Ishikawa (cell line): ENCODE results near the gene SRSF1.

Source experiments
- CEBPB ChIP-seq: IDR thresholded peaks from 2 replicates; pipeline ENCODE4 v1.6.1; 2012
- CREB1 ChIP-seq: IDR thresholded peaks from 2 replicates; pipeline ENCODE4 v1.6.1; 2012; ENCODE audit warnings: low read depth
- EGR1 ChIP-seq: IDR thresholded peaks from 2 replicates; pipeline ENCODE4 v1.6.1; 2012
- EP300 ChIP-seq: IDR thresholded peaks from 2 replicates; pipeline ENCODE4 v1.6.1; 2012; ENCODE audit warnings: borderline replicate concordance
- FOXM1 ChIP-seq: IDR thresholded peaks from 2 replicates; pipeline ENCODE4 v1.6.1; 2012; ENCODE audit warnings: low read depth, borderline replicate concordance
- NFIC ChIP-seq: IDR thresholded peaks from 2 replicates; pipeline ENCODE4 v1.6.1; 2012
- RAD21 ChIP-seq: IDR thresholded peaks from 2 replicates; pipeline ENCODE4 v1.6.1; 2012; ENCODE audit warnings: low read depth
- TAF1 ChIP-seq: IDR thresholded peaks from 2 replicates; pipeline ENCODE4 v1.6.1; 2012; ENCODE audit warnings: low read depth, mild to moderate bottlenecking
- TCF12 ChIP-seq: IDR thresholded peaks from 2 replicates; pipeline ENCODE4 v1.6.1; 2012; ENCODE audit warnings: low read depth
- TEAD4 ChIP-seq: IDR thresholded peaks from 2 replicates; pipeline ENCODE4 v1.6.1; 2012
- YY1 ChIP-seq: IDR thresholded peaks from 2 replicates; pipeline ENCODE4 v1.6.1; 2012; ENCODE audit warnings: low read depth
- ZBTB7A ChIP-seq: IDR thresholded peaks from 2 replicates; pipeline ENCODE4 v1.6.1; 2012; ENCODE audit warnings: low read depth
- TF ChIP-seq, protein P1 (sequence below): IDR thresholded peaks from 2 replicates; pipeline ENCODE4 v1.6.1; 2012
- TF ChIP-seq, protein P2 (sequence below): IDR thresholded peaks from 2 replicates; pipeline ENCODE4 v1.6.1; 2012
- TF ChIP-seq, protein P3 (sequence below): IDR thresholded peaks from 2 replicates; pipeline ENCODE4 v1.6.1; 2012; ENCODE audit warnings: low read depth, mild to moderate bottlenecking

The SRSF1 gene

DNA sequence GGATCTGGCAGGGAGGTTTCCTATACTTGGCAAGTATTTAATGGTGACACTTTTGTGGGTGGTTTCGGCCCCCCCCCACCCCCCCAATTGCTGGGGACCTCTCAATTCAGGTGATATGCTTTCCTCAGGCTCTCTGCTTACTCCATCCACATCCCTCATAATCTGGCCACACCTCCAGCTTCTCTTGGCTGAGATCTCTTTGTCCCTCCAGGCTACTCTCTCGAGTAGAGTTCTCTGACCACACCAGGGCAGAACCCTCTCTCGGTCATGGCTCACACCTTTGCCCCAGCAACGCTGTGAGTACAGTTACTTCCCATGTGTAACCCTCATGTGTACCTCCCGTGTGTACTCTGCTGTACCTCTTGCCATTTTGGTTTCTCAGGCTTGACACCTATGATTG is 34.1 kb upstream of the SRSF1 start:
- TF ChIP-seq RAD21 (no peak), CEBPB (no peak), FOXM1 (no peak), TAF1 (no peak), TEAD4 (no peak), EGR1 (no peak), TCF12 (no peak), ZBTB7A (no peak), YY1 (no peak)
- TF ChIP-seq, protein P1, sequence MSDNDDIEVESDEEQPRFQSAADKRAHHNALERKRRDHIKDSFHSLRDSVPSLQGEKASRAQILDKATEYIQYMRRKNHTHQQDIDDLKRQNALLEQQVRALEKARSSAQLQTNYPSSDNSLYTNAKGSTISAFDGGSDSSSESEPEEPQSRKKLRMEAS: no peak
- TF ChIP-seq, protein P2, sequence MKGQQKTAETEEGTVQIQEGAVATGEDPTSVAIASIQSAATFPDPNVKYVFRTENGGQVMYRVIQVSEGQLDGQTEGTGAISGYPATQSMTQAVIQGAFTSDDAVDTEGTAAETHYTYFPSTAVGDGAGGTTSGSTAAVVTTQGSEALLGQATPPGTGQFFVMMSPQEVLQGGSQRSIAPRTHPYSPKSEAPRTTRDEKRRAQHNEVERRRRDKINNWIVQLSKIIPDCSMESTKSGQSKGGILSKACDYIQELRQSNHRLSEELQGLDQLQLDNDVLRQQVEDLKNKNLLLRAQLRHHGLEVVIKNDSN: no peak
- TF ChIP-seq, protein P3, sequence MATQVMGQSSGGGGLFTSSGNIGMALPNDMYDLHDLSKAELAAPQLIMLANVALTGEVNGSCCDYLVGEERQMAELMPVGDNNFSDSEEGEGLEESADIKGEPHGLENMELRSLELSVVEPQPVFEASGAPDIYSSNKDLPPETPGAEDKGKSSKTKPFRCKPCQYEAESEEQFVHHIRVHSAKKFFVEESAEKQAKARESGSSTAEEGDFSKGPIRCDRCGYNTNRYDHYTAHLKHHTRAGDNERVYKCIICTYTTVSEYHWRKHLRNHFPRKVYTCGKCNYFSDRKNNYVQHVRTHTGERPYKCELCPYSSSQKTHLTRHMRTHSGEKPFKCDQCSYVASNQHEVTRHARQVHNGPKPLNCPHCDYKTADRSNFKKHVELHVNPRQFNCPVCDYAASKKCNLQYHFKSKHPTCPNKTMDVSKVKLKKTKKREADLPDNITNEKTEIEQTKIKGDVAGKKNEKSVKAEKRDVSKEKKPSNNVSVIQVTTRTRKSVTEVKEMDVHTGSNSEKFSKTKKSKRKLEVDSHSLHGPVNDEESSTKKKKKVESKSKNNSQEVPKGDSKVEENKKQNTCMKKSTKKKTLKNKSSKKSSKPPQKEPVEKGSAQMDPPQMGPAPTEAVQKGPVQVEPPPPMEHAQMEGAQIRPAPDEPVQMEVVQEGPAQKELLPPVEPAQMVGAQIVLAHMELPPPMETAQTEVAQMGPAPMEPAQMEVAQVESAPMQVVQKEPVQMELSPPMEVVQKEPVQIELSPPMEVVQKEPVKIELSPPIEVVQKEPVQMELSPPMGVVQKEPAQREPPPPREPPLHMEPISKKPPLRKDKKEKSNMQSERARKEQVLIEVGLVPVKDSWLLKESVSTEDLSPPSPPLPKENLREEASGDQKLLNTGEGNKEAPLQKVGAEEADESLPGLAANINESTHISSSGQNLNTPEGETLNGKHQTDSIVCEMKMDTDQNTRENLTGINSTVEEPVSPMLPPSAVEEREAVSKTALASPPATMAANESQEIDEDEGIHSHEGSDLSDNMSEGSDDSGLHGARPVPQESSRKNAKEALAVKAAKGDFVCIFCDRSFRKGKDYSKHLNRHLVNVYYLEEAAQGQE: no peak

DNA sequence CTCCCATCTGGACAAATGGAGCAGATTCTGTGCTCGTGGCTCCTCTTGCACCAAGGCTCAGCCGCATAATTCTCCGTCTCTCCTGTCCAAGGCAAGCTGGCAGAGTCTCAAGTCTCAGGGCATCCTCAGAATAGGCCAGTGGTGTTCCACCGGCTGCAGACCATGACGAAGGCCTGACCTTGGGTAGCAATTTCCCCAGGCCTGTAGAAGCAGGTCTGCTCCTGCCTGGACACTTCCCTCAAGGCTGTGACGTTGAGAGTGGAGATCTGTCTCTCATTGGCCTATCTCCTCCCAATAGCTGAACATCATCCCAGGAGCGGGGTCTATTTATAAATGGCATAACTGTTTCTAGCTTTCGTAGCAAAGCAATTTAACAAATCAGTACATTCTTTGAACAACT is 33.3 kb upstream of the SRSF1 start:
- TF ChIP-seq EP300 (no peak), NFIC (no peak), EGR1 (no peak), CREB1 (no peak), TAF1 (no peak)

DNA sequence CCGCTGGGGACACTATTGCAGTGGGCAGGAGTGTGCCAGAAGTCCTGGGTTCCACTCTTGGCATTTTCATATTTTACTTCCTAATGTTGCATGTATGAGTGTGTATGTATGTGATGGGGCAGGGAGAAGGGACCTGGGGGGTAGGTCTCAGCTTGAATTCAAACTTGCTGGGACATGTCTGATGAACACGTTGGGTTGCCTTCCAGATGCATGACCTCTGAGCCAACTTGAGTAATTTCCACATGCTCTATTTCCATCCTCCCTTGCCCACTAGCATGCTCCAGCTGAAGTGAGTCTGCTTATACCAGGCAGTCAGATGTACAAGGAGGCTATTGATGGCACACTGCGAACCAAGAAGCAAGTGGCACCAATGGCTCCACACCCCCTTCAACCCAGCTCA is 32.9 kb upstream of the SRSF1 start:
- no peak for TF ChIP-seq EGR1
- TF ChIP-seq, protein P2: no peak
- TF ChIP-seq CREB1: no peak
- no peak for TF ChIP-seq TEAD4
- TF ChIP-seq CEBPB: no peak
- TF ChIP-seq NFIC: no peak
- no peak for TF ChIP-seq ZBTB7A
- TF ChIP-seq, protein P1: no peak
- no peak for TF ChIP-seq FOXM1
- TF ChIP-seq TCF12: no peak
- no peak for TF ChIP-seq YY1
- no peak for TF ChIP-seq EP300

DNA sequence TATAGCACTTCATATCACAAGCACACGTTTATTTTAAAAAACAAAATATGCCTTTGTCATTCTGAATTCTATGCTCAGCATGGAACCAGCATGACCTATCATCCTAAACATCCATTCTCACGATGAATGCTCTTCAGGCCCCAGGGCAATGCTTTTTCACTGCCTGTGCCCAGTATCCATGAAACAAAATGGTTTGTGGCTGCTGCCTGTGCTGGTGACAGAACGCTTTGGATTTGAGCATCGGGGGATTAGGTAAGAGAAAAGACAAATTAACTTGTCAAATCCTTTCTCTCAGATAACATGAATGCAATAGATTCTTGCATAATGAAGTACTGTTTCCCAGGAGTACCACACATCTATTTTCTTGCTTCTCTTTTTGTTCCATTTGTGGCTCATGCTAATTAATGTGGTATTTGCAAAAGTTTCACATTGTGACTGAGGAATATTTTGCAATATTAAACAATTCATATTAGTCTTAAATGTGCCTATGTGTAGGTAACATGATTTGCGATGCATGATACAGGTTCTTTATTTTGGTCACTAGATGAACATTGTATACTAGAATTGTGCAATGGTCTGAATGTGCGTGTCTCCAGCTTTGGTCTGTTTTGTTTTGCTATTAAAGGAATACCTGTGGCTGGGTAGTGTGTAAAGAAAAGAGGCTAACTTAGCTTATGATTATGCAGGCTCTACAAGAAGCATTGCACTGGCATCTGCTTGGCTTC is 25.8 kb upstream of the SRSF1 start:
- TF ChIP-seq, protein P2: no peak
- no peak for TF ChIP-seq YY1
- TF ChIP-seq FOXM1: no peak
- no peak for TF ChIP-seq TCF12

DNA sequence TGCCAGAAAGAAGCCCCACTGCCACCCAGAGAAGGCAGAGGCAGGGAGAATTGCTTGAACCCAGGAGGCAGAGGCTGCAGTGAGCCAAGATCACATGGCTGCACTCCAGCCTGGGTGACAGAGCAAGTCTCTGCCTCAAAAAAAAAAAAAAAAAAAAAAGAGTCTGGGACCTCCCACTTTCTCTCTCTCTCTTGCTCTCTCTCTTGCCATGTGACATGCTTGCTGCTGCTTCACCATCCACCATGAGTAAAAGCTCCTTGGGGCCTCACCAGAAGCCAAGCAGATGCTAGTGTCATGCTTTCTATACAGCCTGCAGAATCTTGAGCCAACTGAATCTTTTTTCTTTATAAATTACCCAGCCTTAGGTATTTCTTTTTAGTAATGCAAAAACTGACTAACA is 21.5 kb upstream of the SRSF1 start:
- TF ChIP-seq, protein P3: no peak
- TF ChIP-seq, protein P2: peak; percentile 66

DNA sequence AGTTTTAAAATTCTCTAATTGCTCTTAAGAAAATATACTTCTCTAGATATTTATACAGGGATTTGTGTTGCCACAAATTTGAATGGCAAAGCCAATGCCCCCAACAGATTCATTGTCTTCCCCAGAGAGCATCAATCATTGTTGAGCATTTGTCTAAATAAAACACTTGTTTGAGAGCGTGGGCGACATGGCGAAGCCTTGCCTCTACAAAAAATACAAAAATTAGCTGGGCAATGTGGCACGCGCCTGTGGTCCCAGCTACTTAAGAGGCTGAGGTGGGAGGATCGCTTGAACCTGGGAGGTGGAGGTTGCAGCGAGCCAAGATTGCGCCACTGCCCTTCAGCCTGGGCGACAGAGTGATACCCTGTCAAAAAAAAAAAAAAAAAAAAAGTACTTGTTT is 13.4 kb upstream of the SRSF1 start:
- TF ChIP-seq TEAD4: no peak
- TF ChIP-seq, protein P3: no peak
- no peak for TF ChIP-seq CEBPB
- TF ChIP-seq EP300: no peak
- no peak for TF ChIP-seq YY1
- TF ChIP-seq, protein P1: no peak
- TF ChIP-seq ZBTB7A: no peak
